ENCODE results near the gene SLC17A5. TPM values are rescaled to one million over a fixed set of nuclear protein-coding genes. Genes with fewer than 3 reads are reported as not detected.

Gene SLC17A5
- total and polyA plus RNA-seq, 2 donors (not counting 1 experiment from before 2014, with no cell fraction given) = 2.1 to 8.0 TPM

DNA sequence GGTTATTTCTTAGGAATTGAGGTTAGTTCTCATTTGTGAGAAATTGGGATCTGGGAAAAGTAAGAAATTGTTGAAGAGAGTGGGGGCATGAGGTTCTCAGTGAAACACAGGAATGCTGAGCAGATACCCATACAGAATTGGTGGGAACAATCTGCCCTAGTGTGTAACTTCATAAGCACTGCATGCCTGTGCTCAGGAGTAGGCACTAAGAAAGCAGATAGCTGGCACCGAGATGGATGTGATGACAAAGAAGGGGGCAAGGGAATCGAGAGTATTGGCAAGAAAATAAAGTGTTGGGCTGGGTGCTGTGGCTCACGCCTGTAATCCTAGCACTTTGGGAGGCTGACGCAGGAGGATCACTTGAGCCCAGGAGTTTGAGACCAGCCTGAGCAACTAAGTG lies 4.0 kb downstream of the SLC17A5 start:
- Histone ChIP-seq H3K4me1 (ENCODE audit: control insufficient read depth in 2 of 2, insufficient read depth in 2 of 2, low read length in 2 of 2) (peaks cover 3 to 8% of the 10 kb centered on the region in 2 donors), H3K79me2 (ENCODE audit: control insufficient read depth, insufficient read depth, low read length) (peaks cover 3% of the 10 kb centered on the region), H2AFZ (ENCODE audit: insufficient read depth, low read depth, low read length, poor library complexity, severe bottlenecking) (no peak overlapping the region), H3K27me3 (replicated peaks in 1 of 4; ENCODE audit: control extremely low read depth in 1 of 4, control insufficient read depth in 3 of 4, insufficient read depth in 4 of 4, low read length in 3 of 4) (no peaks in the 10 kb centered on the region), H3K27ac (ENCODE audit: low read length in 2 of 2) (no peak overlapping the region), H3K9ac (ENCODE audit: low read length) (no peak overlapping the region), H4K20me1 (ENCODE audit: control insufficient read depth, insufficient read depth, low read length, poor library complexity, severe bottlenecking) (no peaks in the 10 kb centered on the region), H3K9me3 (ENCODE audit: control extremely low read depth in 1 of 3, control insufficient read depth in 2 of 3, insufficient read depth in 1 of 3, low read length in 2 of 3) (no peaks in the 10 kb centered on the region), H3K4me3 (ENCODE audit: control extremely low read depth in 1 of 5, extremely low read depth in 1 of 5, insufficient read depth in 1 of 5, low read depth in 2 of 5, low read length in 4 of 5) (no peak overlapping the region), H3K36me3 (replicated peaks in 1 of 2; ENCODE audit: control extremely low read depth in 1 of 2, control insufficient read depth in 1 of 2, extremely low read depth in 1 of 2, insufficient read depth in 2 of 2, low read length in 1 of 2) (peaks cover 0 to 1% of the 10 kb centered on the region in 2 experiments), H3K4me2 (replicated peaks; ENCODE audit: low read depth, low read length, poor library complexity, severe bottlenecking) (no peak overlapping the region)
- no peak for DNase-seq
- no peaks in the 10 kb centered on the region for H3K27me3 Mint-ChIP-seq
- 50% methylated on average over 2 of the region's 4 CpGs for WGBS (ENCODE audit: insufficient coverage)
- intact Hi-C loops (cut with micrococcal nuclease) = loop anchor here (5.0 kb wide), 2 partner anchors 197 to 1953 kb away; partner anchors contain the start of genes CGAS and SENP6
- POLR2A ChIA-PET = no interaction called here
- TF ChIP-seq EZH2 (IDR thresholded peaks at IDR 0.05; ENCODE audit: borderline replicate concordance, insufficient read depth, low read depth, low read length, poor library complexity, severe bottlenecking) (no peak), CTCF (IDR thresholded peaks at IDR 0.05) (no peak)
- H3K4me3 Mint-ChIP-seq = no peak overlapping the region
- peaks cover 27% of the 10 kb centered on the region for H3K4me1 Mint-ChIP-seq
- H3K9me3 Mint-ChIP-seq (ENCODE audit: insufficient read depth) = no peaks in the 10 kb centered on the region
- H3K27ac Mint-ChIP-seq = no peak overlapping the region
- CTCF ChIA-PET = no interaction called here
- no peak for ATAC-seq (ENCODE audit: low read depth)

DNA sequence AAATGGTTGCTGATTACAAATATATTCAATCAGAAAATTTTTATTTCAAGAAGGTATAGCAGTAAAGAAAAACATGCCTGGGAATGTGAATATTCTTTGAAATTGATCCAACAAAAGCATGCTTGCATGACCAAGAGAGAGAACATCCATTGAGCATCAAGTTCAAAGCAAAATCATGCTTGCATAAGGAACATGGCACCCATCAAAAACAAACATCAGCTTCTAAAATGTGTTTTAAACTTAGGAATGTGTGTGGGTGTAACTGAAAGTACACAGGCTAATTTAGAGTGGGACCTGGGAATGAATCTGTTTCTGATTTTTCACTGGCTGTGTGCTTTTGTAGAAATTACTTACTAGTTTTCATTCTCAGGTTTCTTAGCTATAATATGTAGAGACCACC lies 5.6 kb downstream of the SLC17A5 start:
- intact Hi-C loops (cut with micrococcal nuclease) = no loop called here
- CTCF ChIA-PET = interaction anchor here (1.4 to 2.7 kb wide), 2 partner anchors 9 to 133 kb away, joined by 4 to 7 read pairs; no protein-coding TSS in a partner anchor
- H3K27ac Mint-ChIP-seq = no peak overlapping the region

More for the DNA sequence above, 5.6 kb downstream of the SLC17A5 start:
- no peaks in the 10 kb centered on the region for H4K20me1 ChIP-seq (ENCODE audit: control insufficient read depth, insufficient read depth, low read length, poor library complexity, severe bottlenecking)
- H3K4me2 ChIP-seq (replicated peaks; ENCODE audit: low read depth, low read length, poor library complexity, severe bottlenecking) = no peak overlapping the region
- ATAC-seq (ENCODE audit: low read depth) (no peak), DNase-seq (no peak)
- no peak overlapping the region for H3K27ac ChIP-seq (ENCODE audit: low read length in 2 of 2)
- H3K4me1 ChIP-seq (ENCODE audit: control insufficient read depth in 2 of 2, insufficient read depth in 2 of 2, low read length in 2 of 2) = peaks cover 0 to 3% of the 10 kb centered on the region in 2 donors
- H3K9ac ChIP-seq (ENCODE audit: low read length) = no peak overlapping the region
- H3K27me3 ChIP-seq (replicated peaks in 1 of 4; ENCODE audit: control extremely low read depth in 1 of 4, control insufficient read depth in 3 of 4, insufficient read depth in 4 of 4, low read length in 3 of 4) = no peaks in the 10 kb centered on the region
- POLR2A ChIA-PET = no interaction called here
- H3K4me3 Mint-ChIP-seq = no peak overlapping the region
- peaks cover 19% of the 10 kb centered on the region for H3K4me1 Mint-ChIP-seq
- no peak overlapping the region for H2AFZ ChIP-seq (ENCODE audit: insufficient read depth, low read depth, low read length, poor library complexity, severe bottlenecking)
- no peak overlapping the region for H3K4me3 ChIP-seq (ENCODE audit: control extremely low read depth in 1 of 5, extremely low read depth in 1 of 5, insufficient read depth in 1 of 5, low read depth in 2 of 5, low read length in 4 of 5)
- no peaks in the 10 kb centered on the region for H3K79me2 ChIP-seq (ENCODE audit: control insufficient read depth, insufficient read depth, low read length)
- TF ChIP-seq CTCF (IDR thresholded peaks at IDR 0.05) (no peak), EZH2 (IDR thresholded peaks at IDR 0.05; ENCODE audit: borderline replicate concordance, insufficient read depth, low read depth, low read length, poor library complexity, severe bottlenecking) (no peak)
- no peaks in the 10 kb centered on the region for H3K27me3 Mint-ChIP-seq
- H3K9me3 Mint-ChIP-seq (ENCODE audit: insufficient read depth) = no peaks in the 10 kb centered on the region
- H3K9me3 ChIP-seq (ENCODE audit: control extremely low read depth in 1 of 3, control insufficient read depth in 2 of 3, insufficient read depth in 1 of 3, low read length in 2 of 3) = no peaks in the 10 kb centered on the region
- peaks cover 0 to 1% of the 10 kb centered on the region in 2 experiments for H3K36me3 ChIP-seq (replicated peaks in 1 of 2; ENCODE audit: control extremely low read depth in 1 of 2, control insufficient read depth in 1 of 2, extremely low read depth in 1 of 2, insufficient read depth in 2 of 2, low read length in 1 of 2)
